GM21528 (cell line): Measurements from ENCODE around the gene SFSWAP.
"Not testable (repeated sequence)": the region's sequence is repeated elsewhere in the genome, so short reads cannot be mapped to it uniquely, and the experiment has no call there.

Source experiments
- ATAC-seq: cut with Tn5 transposase; IDR thresholded peaks from one replicate; pipeline ENCODE4 v1.9.1; 2021; ENCODE audit warnings: mild to moderate bottlenecking, moderate library complexity; ENCODE audit not compliant: unreplicated experiment, low FRiP score

SFSWAP gene

DNA sequence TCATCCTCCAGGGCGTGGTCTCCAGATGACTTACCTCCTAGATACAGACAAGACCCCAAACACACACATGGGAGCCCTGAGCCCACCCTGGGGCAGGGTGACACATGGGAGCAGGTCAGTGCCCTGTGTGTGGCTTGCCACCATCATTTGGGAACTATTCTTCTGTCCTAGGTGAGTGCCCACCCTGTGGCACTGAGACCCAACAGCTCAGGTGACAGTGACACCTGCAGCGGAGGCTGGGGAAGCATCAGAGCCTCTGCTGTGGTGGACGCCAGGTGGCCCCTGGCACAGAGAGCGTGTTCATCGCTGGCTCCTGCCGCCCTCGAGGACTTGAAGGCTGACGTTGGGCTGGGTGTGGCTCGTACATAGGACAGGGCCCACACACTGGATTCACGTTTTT, 23.0 kb downstream of the SFSWAP start:
- ATAC-seq, result no peak

DNA sequence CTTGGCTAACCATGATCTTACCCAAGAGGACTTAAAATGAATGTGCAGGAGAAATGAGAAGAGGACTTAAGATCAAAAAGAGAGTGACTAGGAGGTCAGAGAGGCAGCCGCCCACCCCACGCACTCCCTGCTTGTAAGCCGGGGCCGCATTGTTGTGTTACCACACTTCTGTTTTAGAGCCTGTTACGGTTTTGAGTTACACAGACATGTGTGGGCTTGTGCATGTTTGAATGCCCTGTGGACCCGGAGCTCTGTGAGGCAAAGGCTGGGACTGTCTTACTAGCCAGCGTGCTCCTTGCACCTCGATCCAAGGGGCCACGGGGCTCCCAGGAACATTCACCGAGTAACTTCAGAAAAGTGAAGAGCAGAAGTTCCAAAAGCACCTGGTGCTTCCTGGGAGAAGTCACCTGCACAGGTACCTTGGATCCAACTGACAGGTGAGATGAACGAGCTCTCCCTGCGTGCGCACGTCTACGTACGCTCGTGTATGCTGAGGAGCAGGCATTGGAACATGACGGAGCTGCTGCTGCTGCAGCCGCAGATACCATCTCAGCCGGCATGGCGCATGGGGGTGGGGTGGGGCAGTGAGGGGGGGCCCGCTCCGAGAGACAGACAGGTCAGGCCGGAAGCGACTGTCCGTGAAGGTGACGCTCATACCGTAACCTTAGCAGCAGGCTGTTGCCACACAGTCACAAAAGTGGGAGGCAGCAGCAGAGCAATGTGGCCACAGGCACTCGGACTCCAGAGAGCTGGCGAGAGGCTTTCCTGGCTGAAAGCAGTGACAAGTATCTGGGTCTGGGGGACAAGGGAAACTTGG, 23.7 kb downstream of the SFSWAP start:
- no peak for ATAC-seq

DNA sequence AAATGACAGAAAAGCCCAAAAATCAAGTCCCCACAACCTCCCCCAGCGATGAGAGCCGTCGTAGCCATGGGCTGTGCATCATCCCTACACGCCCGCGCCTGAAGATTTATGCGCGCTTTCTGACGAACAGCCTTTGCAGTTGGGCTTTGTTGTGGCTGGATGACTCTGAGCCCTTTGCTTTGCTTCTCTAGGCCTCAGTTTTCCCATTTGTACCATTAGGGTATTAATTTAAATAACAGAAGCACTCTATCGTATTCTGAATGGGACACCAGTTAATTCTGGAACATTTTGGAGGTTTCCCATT, 24.2 kb downstream of the SFSWAP start:
- no peak for ATAC-seq

DNA sequence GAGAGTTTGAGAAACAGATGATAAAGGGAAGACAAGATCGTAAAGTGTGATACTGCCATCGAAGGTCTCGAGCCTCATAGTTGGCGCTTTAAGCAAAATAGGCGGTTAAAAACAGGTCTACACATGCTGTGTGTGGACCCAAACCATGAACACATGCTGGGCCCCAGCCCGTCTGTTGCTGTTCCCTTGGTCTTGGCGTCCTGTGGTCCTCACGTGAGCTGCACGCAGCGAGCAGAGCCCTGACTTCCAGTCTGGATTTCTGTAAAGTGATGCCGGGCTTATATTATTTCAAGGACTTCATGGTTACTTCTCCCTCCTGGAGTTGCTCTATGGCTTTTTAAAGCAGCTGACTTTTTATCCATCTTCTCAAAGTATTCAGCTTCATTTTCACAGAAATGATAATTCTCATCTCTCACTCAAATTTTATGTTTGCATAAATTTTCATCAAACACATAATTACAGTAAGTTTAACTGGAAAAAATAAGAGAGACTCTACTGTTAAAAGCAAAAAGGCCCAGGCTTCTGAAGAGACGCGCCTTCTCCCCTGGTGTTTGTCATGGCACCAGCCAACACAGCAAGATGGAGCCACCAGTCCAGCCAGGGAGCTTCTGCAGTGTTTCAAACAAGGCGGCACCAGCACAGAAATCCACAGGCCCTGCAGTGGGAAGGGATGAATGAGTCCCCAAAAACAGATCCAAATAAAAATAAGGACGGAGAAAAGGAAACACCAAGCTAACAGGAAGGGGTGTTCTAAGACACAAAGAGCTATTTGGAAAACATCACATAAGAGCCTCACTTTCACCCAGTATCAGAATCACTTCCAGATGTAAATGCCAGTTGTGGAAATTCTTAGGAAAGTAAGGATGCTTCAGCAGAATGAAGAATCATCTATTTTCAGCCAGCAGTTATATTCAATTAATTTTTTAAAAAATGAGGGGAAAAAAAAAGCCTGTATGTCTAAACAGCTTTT, 24.9 kb downstream of the SFSWAP start:
- no peak for ATAC-seq

DNA sequence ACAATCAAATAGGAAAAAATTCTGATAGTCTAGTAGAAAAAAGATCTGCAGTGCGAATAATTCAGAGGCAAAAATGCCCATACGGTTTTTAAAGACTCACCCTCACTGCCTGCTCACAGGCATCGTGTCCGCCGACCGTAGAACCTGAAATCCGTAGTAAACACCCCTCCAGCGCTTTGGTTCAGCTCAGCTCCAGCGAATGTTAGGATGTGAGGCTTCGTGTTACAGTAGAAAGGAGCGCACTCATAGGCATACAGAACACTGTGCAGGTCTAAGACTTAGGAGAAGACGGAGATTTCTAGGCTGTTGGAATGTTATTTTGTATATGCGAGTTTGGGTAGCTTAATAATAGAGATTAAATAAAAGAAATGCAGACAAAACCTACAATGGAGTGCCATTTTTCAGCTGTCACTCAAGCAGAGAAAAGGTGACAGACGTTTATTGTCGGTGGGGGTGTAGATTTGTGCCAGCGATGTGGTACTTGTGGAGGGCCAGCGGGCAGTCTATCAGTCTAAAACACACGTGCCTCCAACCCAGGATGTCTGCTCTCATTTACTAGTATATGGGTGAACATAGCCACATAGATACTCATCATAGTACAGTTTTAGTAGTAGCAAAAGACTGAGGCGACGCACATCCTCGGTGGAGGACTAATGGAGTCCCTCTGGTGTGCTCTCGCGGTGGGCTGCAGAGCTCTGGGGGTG, 25.7 kb downstream of the SFSWAP start:
- no peak for ATAC-seq

DNA sequence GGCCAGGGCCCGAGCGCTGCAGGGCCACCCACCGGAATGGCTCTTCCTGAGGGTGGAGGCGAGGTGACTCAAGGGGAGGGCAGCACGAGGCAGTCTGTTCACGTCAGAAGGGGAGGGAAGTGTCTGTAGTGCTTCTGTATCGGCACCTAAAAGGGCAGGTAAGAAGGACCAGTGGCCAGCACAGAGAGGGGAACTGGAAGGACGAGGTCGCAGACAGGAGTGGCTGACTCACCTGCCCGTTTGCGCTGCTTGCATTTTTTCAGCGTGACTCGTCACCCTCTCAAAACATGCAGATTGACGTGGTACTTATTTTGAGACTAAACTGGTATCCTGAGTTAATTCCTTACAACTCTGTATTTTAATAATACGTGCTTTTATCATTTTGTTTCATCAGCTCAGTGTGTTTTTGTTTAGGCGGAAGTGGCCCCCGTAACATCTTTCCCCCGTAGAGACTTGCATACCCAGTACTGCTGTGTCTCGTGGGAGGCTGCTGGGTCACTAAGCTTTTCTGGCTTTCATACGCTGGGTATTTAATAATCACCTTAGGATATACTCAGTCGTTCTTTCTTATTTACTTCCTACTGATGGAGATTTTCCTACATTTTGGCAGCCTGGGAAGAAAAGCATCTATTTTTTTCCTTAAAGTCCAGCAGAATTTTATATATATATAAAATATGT, 26.4 kb downstream of the SFSWAP start:
- ATAC-seq, result no peak

DNA sequence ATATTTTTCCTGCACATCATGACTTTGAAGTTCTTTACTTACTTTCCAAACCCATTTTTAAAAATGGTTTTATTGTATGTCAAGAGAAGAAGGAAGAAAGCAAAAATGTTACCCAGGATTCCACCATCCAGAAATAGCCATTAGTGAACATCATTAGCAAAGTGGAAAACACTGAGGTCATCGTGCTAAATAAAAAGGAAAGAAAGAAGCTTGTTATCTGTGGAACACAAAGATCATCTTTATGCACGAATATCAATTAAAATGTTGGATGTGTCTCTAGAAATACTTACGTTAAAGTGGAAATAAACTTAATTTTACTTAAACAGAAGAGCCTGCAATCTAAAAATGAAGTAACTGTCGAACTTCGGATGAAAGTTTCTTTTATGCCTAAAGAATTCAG, 27.3 kb downstream of the SFSWAP start:
- no peak for ATAC-seq

DNA sequence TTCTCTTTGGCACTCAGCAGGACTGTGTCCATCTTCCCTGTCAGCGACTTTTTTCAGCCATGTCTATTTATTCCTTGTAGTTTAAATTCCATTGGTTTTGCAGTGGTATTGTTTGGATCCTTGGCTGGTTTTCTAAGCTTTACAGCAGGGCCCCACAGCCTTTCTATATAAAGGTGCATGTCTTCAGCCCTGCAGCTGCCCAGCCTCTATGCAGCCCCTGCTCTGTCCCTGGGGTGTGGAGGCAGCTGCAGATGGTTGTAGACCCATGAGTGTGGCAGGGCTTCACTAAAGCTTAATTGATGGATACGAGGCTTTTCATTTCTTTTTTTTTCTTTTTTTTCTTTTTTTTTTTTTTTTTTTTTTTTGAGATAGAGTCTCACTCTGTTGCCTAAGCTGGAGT, 29.7 kb downstream of the SFSWAP start:
- ATAC-seq, result no peak

DNA sequence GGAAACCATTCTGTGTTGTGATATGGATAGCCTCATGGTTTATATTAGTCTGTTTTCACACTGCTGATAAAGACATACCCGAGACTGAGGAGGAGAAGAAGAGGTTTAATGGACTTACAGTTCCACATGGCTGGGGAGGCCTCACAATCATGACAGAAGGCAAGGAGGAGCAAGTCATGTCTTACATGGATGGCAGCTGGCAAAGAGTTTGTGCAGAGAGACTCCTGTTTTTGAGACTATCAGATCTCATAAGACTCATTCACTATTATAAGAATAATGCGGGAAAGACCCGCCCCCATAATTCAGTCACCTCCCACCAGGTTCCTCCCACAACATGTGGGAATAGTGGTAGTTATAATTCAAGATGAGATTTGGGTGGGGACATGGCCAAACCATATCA, 31.9 kb downstream of the SFSWAP start:
- not testable (repeated sequence) for ATAC-seq

DNA sequence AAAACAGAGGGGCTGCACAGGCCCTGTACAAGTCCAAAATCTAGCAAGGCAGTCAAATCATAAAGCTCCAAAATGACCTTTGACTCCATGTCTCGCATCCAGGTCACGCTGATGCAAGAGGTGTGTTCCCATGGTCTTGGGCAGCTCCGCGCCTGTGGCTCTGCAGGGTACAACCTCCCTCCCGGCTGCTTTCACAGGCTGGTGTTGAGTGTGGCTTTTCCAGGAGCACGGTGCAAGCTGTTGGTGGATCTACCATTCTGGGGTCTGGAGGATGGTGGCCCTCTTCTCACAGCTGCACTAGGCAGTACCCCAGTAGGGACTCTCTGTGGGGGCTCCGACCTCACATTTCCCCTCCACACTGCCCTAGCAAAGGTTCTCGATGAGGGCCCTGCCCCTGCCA, 32.5 kb downstream of the SFSWAP start:
- not testable (repeated sequence) for ATAC-seq

DNA sequence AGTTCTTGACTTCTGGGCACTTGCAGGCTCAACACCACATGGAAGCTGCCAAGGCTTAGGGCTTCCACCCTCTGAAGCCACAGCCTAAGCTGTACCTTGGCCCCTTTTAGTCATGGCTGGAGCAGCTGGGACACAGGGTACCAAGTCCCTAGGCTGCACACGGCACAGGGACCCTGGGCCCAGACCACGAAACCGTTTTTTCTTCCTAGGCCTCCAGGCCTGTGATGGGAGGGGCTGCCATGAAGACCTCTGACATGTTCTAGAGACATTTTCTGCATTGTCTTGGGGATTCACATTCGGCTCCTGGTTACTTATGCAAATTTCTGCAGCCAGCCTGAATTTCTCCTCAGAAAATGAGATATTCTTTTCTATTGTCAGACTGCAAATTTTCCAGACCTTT, 33.0 kb downstream of the SFSWAP start:
- ATAC-seq, result not testable (repeated sequence)

DNA sequence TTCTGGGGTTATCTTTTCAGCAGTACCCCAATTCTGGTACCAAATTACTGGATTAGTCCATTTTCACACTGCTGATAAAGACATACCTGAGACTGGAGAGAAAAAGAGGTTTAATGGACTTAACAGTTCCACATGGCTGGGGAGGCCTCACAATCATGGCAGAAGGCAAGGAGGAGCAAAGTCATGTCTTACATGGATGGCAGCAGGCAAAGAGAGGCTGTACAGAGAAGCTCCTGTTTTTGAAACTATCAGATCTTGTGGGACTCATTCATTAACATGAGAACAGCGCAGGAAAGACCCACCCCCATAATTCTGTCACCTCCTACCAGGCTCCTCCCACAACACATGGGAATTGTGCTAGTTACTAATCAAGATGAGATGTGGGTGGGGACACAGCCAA, 33.8 kb downstream of the SFSWAP start:
- ATAC-seq, result not testable (repeated sequence)

DNA sequence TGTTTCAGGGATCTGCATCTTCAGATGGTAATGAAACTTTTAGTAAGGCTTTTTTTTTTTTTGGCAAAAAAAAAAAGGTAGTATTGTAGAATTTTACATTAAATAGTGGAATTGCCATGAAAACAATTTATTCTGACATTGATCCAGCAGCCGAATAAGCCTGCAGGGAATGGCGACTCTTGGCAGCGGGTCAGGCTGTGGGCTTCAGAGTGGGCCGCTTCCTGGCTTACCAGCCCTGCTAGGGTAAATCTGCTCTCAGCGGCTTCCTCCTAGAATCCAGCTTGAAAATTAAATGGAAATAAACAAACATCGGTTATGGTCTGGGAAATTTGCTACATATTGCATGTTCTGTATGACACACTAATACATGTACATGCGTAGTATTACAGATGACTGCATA, 34.8 kb downstream of the SFSWAP start:
- no peak for ATAC-seq

DNA sequence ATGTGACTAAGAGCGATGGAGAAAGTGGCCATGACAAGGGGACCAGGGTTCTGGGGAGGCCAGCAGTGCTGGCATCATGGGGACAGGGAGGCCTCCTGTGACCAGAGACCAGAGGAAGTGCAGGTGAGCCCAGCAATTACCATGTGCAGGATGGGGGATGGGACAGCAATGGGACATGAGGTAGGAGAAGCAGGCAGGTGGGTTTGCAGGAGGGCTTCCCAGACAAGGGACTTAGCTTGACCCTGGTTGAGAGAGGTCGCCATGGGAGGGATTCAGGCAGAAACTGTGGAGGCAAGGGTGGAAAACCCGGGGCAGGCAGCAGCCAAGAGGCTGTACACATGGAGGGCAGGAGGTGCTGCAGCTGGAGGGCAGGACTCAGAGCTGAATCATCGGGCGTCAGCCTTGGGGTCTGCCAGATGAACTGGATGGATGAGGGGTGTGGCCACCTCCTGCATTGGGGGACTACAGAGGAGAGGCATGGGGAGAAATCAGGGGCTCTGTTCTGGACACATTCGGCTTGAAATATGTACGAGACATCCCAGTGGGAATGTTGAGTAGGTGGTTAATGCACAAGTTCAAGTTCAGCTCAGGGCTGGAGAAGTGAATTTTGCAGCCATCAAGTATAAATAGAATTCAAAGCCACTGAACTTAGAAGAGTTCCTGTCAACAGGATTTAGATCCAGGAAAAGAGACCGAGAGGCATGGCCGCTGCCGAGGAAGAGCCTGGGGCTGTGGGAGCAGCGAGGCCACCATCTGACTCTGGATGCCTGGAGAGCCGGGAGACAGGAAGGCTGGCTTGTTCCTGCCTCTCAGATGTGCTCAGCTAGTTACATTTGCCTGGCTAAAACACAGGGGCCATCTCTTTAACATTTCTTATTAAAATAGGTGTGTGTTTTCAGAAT, 36.6 kb downstream of the SFSWAP start:
- no peak for ATAC-seq

DNA sequence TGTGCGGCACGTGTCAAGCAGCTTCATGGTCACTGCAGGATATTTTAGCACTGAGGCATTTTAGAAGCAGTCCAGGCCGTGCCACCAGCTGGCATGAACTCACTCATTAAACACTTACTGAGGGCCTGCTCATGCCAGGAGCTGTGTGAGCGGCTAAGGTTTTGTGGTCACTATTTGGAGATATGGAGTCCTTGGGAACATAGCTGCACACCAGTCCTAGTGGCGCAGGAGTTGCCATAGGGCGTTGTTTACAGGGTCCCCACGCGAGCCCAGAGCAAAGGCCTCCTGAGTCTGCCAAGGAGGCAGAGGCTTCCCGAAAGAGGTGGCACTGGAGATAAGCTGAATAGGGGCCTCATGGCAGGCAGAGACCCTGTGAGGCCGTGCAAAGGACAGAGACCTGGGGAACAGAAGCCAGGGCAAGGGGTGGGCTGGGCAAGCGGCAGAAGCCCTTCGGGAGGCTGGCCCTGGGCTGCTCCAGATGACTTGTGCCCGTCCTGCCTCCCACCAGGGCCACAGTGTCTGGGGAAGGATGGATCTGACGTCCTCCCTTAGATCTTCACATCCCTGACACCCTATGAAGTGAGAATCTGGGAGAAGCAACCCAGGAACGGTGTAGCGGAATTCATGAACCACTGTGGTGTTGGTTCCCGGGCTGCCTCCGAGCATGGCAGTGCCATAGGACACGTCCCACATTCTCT, 38.9 kb downstream of the SFSWAP start:
- no peak for ATAC-seq

DNA sequence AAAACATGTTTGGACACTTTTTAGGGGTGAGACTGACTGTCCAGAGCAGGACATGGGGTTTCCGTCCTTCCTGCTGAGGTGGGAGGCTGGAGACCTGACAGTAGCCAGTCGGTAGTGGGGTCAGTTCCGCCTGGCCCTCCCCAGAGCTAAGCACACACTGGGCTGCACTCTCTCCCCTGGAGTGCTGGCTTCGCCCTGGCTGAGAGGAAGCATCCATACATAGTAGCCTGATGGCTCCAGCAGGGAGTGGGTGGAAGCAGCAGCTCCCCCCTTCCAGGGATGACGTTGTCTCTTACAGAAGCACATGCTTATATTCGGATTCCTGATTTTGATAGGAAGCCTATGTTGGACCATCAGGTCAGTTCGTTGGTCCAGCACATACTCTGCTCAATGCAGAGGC, 40.4 kb downstream of the SFSWAP start:
- no peak for ATAC-seq

DNA sequence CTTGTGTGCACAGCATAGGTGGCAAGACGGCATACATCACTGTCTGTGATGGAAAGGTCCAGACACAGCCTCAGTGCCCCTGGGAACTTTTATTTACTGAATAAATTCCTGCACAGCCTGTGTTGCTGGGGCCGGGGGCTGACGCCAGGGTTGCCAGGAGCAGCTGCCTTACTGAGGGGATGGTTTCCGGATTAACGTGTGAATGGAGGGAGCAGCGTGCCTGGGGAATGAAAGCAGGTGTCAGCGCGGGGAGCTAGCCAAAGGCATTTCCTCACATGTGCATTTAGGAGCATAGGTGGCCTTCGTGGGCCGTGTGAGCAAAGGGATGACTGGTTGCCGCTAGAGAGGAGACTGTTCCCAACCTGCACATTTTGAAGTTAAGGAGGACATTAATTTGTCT, 41.6 kb downstream of the SFSWAP start:
- ATAC-seq, result no peak

DNA sequence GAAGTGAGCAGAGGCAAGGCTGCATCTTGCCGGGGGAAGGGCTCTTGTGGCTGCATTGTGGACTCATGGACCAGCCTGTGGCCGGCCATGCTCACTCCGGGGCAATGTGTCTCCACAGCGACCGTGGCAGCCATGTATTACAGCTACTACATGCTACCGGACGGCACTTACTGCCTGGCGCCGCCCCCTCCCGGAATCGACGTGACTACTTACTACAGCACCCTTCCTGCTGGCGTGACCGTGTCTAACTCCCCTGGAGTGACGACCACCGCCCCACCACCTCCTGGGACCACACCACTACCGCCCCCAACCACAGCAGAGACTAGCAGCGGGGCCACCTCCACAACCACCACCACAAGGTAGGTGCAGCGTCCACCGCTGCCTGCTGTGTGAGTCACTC, 42.1 kb downstream of the SFSWAP start:
- no peak for ATAC-seq

DNA sequence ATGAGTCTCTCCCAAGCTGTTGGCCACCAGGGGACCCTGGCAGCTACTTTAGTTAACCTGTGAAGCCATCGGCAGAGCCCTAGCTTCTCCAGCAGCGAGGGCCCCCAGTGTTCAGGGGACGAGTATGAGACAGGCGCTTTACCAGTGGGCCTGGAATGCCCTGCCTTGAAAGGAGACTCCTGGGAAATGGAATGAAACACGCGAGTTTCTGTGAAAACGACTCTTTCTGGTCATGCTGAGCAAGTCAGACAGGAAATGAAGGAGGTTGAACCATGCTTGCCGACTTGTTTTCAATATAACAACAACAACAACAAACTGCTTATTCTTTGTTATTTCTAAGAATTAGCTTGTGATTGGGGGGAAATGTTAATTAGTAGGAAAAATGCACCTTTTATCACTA, 42.9 kb downstream of the SFSWAP start:
- no peak for ATAC-seq
